GM19099 (cell line): Measurements from ENCODE around the gene MROH2A.

Source experiments
- POLR2A ChIP-seq: IDR thresholded peaks from 3 replicates; pipeline ENCODE4 v1.6.1; 2011; ENCODE audit warnings: low read depth; ENCODE audit not compliant: insufficient read length; ENCODE audit errors: extremely low read depth

Gene MROH2A

GRCh38 chr2:233761040-233761769 is 16.9 kb upstream of the MROH2A start:
- TF ChIP-seq POLR2A = no peak

- TF ChIP-seq POLR2A = no peak
Observed at GRCh38 chr2:233764264-233764663, 13.9 kb upstream of the MROH2A start.

DNA sequence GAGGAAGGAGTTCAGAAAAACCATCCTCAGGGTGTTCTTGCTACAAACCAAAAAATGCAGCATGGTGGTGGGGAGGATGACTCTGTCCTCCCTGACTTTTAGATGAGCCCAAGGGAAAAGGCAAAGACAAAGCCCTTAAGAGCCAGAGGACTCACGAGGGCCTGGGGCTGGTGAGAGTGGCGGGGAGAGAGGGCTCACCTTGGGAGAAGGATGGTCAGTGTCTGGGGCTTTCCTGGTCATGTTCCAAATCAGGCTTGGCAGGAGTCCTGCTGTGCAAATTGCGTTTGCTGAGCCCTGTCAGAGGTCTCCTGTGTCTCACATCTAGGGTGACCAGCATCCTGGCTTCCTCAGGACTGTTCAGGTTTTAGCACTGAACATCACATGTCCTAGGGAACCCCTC is 13.4 kb upstream of the MROH2A start:
- TF ChIP-seq POLR2A = no peak

- no peak for TF ChIP-seq POLR2A
Observed at GRCh38 chr2:233766416-233766815, 11.7 kb upstream of the MROH2A start.

GRCh38 chr2:233768076-233768475 is 10.1 kb upstream of the MROH2A start:
- no peak for TF ChIP-seq POLR2A

DNA sequence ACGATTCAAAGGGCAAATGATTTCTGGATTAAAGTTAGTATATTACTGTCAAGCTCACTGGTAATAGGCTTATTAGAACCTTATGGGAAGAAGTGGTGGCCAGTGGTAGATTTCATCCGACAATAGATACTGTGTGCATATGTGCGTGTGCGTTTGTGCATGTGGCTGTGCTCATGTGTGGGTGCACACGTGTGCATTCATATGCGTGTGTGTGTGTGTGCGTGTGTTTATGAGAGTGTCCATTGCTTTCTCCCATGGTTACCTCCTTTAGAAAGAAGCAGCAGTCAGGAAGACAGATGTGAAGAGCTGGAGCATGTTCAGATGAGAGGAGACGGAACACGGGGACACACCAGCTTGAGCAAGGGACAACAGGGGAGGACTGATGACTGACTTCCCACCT is 8.9 kb upstream of the MROH2A start:
- no peak for TF ChIP-seq POLR2A

DNA sequence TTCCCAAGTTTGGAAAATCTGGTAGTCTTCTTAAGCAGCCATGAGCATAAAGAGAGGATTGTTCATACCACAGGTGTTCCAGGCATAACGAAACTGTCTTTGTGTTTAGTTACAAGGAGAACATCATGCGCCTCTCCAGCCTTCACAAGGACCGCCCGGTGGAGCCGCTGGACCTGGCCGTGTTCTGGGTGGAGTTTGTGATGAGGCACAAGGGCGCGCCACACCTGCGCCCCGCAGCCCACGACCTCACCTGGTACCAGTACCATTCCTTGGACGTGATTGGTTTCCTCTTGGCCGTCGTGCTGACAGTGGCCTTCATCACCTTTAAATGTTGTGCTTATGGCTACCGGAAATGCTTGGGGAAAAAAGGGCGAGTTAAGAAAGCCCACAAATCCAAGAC is 6.0 kb upstream of the MROH2A start:
- TF ChIP-seq POLR2A = no peak

- TF ChIP-seq POLR2A = no peak
Observed at GRCh38 chr2:233772583-233772982, 5.5 kb upstream of the MROH2A start.

GRCh38 chr2:233773854-233774253 is 4.3 kb upstream of the MROH2A start:
- TF ChIP-seq POLR2A = no peak

GRCh38 chr2:233775414-233775813 is 2.7 kb upstream of the MROH2A start:
- no peak for TF ChIP-seq POLR2A

DNA sequence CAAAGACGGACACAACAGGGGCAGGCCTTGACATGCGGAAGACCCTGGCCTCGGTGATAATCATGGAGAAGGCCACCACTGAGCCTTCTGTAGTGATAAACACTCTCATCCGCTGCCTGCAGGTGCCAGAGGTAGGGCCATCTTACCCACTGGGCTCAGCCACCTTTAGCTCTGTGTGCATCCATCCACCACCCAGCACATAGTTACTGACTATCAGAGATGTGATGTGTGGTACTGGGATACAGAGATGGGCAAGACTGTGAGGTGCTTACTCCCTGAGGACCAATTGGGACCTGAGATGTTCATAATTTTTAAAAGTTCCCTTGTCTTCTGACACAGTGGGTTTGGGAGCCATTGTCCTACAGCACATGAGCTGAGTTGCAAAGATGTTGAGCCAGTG is 1.6 kb downstream of the MROH2A start:
- TF ChIP-seq POLR2A = no peak

DNA sequence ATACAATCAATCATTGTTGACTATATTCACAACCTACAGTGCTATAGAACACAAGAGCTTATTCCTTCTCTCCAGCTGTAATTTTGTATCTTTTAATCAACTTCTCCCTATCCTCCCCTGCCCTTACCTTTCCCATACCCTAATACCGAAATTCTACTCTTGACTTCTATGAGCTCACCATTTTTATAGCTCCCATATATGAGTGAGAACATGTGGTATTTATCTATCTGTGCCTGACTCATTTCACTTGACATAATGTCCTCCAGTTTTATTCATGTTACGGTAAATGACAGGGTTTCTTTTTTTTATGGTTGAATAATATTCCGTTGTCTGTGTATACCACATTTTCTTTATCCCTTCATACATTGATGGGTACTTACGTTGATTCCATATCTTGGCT is 2.6 kb downstream of the MROH2A start:
- no peak for TF ChIP-seq POLR2A

- TF ChIP-seq POLR2A = no peak
Observed at GRCh38 chr2:233789554-233789953, 11.4 kb downstream of the MROH2A start.

DNA sequence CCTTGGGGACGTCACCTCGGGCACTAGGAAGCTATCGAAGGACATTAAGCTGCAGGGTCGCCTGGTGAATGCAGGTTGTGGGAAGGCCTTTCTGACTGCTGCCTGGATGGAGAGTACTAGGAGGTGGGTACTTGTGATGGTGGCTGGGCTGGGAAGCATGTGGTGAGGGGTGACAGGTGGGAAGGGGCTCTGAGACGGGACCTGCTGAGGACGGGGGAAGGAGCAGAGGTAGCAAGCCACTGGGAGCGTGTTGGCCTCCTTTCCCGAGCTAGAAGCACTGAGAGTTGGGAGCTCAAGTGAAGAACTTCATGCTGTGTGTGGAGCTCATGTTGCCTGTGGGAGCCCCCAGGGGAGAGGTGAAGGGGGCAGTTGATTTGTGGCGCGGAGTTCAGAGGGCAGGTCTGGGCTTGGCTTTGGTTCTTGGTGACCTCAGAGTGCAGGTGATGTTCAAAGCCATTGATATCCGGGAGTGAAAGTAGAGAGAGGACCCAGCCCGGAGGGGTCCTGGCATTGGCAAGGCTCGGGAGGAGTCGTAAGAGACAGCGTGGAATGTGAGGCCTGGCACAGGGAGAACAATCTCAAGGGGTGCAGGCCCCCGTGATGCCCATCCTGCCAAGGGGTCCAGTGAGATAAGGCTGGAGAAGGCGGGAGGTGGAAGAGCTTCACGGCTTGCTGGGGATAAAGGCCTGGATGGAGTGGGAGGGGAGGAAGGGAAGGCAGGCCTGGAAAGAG is 13.2 kb downstream of the MROH2A start:
- no peak for TF ChIP-seq POLR2A

GRCh38 chr2:233791883-233792329 is 13.8 kb downstream of the MROH2A start:
- TF ChIP-seq POLR2A = no peak

DNA sequence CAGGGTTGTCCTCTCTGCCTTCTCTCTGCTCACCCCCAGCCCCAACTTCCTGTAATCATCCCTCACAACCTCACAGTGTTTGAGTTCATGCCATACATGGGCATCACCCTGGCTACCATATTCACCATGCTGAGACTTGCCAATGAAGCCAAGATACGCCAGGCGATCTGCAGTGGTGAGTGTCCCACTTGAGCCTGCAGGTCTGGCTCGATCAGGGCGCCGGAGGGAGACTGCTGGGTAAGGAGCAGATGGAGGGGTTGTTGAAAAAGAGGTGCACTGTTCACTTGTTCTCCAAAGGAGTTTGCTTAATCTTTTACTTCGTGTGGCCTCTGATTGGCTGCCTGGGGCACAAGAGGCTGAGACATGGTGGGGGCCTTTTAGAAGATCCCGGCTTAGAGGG is 14.6 kb downstream of the MROH2A start:
- no peak for TF ChIP-seq POLR2A
